Measurements from ENCODE around the gene TMEM120B. TPM values are rescaled to one million over a fixed set of nuclear protein-coding genes. Genes with fewer than 3 reads are reported as not detected.

Gene TMEM120B
- polyA plus RNA-seq, 1 donor from 2014 or later: 9.8 TPM

DNA sequence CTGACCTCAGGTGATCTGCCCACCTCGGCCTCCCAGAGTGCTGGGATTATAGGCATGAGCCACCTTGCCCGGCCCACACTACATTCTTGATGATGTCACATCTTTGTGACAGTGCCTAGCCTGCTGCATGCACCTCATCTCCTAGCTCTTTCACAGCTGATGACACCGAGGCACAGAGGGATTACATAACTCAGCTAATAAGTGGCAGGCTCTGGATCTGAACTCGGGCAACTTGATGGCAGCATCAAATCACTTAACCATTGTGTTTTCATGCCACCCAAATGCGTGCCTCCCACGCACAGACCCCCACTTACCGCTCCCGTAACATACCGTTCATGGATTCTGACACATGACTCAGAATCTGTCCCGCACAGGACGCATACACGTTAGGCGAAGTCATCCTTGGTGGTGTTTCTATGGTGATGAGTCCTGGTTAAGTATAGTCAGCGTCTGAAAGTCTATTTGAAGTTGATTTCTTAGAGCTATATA lies 7.4 kb downstream of the TMEM120B start:
- no peaks in the 10 kb centered on the region for H3K9me3 ChIP-seq (ENCODE audit: low read length)
- H3K9me2 ChIP-seq (ENCODE audit: insufficient read depth, low read length): no peaks in the 10 kb centered on the region
- H3K79me2 ChIP-seq (replicated peaks; ENCODE audit: insufficient read depth, low read length): no peaks in the 10 kb centered on the region
- no peaks in the 10 kb centered on the region for H3F3A ChIP-seq (ENCODE audit: insufficient read depth, low read length, poor library complexity, severe bottlenecking)
- H3K9ac ChIP-seq (ENCODE audit: low read length): no peak overlapping the region
- H3K4me3 ChIP-seq (ENCODE audit: low read length): no peak overlapping the region
- TF ChIP-seq EP300 (conservative IDR thresholded peaks at IDR 0.05; ENCODE audit: poor library complexity, severe bottlenecking) (no peak), EZH2 (IDR thresholded peaks at IDR 0.05; ENCODE audit: borderline replicate concordance, insufficient read depth, low read length, poor library complexity, severe bottlenecking) (no peak), REST (IDR thresholded peaks at IDR 0.05; ENCODE audit: borderline replicate concordance) (no peak), TAF1 (IDR thresholded peaks at IDR 0.05; ENCODE audit: low read depth) (no peak), POLR2AphosphoS5 (IDR thresholded peaks at IDR 0.05) (no peak), MXI1 (conservative IDR thresholded peaks at IDR 0.05; ENCODE audit: poor library complexity, severe bottlenecking) (no peak)
- TF ChIP-seq, protein P1, sequence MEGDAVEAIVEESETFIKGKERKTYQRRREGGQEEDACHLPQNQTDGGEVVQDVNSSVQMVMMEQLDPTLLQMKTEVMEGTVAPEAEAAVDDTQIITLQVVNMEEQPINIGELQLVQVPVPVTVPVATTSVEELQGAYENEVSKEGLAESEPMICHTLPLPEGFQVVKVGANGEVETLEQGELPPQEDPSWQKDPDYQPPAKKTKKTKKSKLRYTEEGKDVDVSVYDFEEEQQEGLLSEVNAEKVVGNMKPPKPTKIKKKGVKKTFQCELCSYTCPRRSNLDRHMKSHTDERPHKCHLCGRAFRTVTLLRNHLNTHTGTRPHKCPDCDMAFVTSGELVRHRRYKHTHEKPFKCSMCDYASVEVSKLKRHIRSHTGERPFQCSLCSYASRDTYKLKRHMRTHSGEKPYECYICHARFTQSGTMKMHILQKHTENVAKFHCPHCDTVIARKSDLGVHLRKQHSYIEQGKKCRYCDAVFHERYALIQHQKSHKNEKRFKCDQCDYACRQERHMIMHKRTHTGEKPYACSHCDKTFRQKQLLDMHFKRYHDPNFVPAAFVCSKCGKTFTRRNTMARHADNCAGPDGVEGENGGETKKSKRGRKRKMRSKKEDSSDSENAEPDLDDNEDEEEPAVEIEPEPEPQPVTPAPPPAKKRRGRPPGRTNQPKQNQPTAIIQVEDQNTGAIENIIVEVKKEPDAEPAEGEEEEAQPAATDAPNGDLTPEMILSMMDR (IDR thresholded peaks at IDR 0.05; ENCODE audit: poor library complexity, severe bottlenecking): no peak
- H2AFZ ChIP-seq (ENCODE audit: low read depth, low read length): no peak overlapping the region
- H3K27ac ChIP-seq (ENCODE audit: low read length): no peak overlapping the region
- no peaks in the 10 kb centered on the region for H3K27me3 ChIP-seq (ENCODE audit: insufficient read depth, low read depth, low read length)
- no peak overlapping the region for H3K4me2 ChIP-seq (ENCODE audit: low read length)
- H4K20me1 ChIP-seq (ENCODE audit: insufficient read depth): no peaks in the 10 kb centered on the region
- no peaks in the 10 kb centered on the region for H3K36me3 ChIP-seq (ENCODE audit: insufficient read depth, low read length)

GRCh38 chr12:121720762-121721161 lies 8.2 kb downstream of the TMEM120B start:
- no peak for TF ChIP-seq REST (IDR thresholded peaks at IDR 0.05; ENCODE audit: borderline replicate concordance)
- no peak for TF ChIP-seq RAD21 (conservative IDR thresholded peaks at IDR 0.05)
- TF ChIP-seq SMC3 (conservative IDR thresholded peaks at IDR 0.05; ENCODE audit: poor library complexity): no peak
- no peak for TF ChIP-seq TAF1 (IDR thresholded peaks at IDR 0.05; ENCODE audit: low read depth)
- TF ChIP-seq, protein P1 (IDR thresholded peaks at IDR 0.05; ENCODE audit: poor library complexity, severe bottlenecking): no peak
- TF ChIP-seq MXI1 (conservative IDR thresholded peaks at IDR 0.05; ENCODE audit: poor library complexity, severe bottlenecking): no peak
- TF ChIP-seq EZH2 (IDR thresholded peaks at IDR 0.05; ENCODE audit: borderline replicate concordance, insufficient read depth, low read length, poor library complexity, severe bottlenecking): no peak
- TF ChIP-seq POLR2AphosphoS5 (IDR thresholded peaks at IDR 0.05): no peak
- TF ChIP-seq EP300 (conservative IDR thresholded peaks at IDR 0.05; ENCODE audit: poor library complexity, severe bottlenecking): no peak
- no peaks in the 10 kb centered on the region for H3K27me3 ChIP-seq (ENCODE audit: insufficient read depth, low read depth, low read length)
- no peaks in the 10 kb centered on the region for H3F3A ChIP-seq (ENCODE audit: insufficient read depth, low read length, poor library complexity, severe bottlenecking)
- H3K4me3 ChIP-seq (ENCODE audit: low read length): no peak overlapping the region
- H3K9me3 ChIP-seq (ENCODE audit: low read length): no peaks in the 10 kb centered on the region
- H3K79me2 ChIP-seq (replicated peaks; ENCODE audit: insufficient read depth, low read length): no peaks in the 10 kb centered on the region
- H3K27ac ChIP-seq (ENCODE audit: low read length): no peak overlapping the region
- H3K9me2 ChIP-seq (ENCODE audit: insufficient read depth, low read length): no peaks in the 10 kb centered on the region
- no peak overlapping the region for H3K9ac ChIP-seq (ENCODE audit: low read length)
- no peaks in the 10 kb centered on the region for H3K36me3 ChIP-seq (ENCODE audit: insufficient read depth, low read length)
- H2AFZ ChIP-seq (ENCODE audit: low read depth, low read length): no peak overlapping the region
- no peaks in the 10 kb centered on the region for H4K20me1 ChIP-seq (ENCODE audit: insufficient read depth)
- no peak overlapping the region for H3K4me2 ChIP-seq (ENCODE audit: low read length)
